ENCODE data around the gene OLFML2A. TPM values are rescaled to one million over a fixed set of nuclear protein-coding genes. Genes with fewer than 3 reads are reported as not detected.

OLFML2A gene
- total and polyA plus RNA-seq, 2 donors from 2014 or later: 5.1 to 12.2 TPM

DNA sequence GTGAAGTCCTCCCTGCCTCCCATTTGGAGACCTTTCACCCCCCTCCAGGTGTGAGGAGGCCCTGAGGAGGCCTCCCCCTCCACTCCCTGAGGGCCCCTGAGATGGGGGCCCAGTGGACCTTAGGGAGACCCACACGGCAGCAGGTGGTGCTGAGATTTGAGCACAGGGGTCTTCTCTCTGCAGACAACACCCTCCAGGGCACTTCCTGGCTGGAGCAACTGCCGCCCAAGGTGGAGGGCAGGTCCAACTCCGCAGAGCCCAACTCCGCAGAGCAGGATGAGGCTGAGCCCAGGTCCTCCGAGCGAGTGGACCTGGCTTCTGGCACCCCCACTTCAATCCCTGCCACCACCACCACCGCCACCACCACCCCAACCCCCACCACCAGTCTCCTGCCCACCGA is 27.0 kb downstream of the OLFML2A start:
- no peaks in the 10 kb centered on the region for H3K27me3 ChIP-seq (ENCODE audit: control insufficient read depth, insufficient read depth, low read length)
- FAIRE-seq (no peak), DNase-seq (no peak)
- no peaks in the 10 kb centered on the region for H3K36me3 ChIP-seq (ENCODE audit: control insufficient read depth in 2 of 3, insufficient read depth in 3 of 3, low read length in 3 of 3)
- no peaks in the 10 kb centered on the region for H3K9me3 ChIP-seq (ENCODE audit: control insufficient read depth in 2 of 3, insufficient read depth in 1 of 3, low read length in 3 of 3)
- H3K4me1 ChIP-seq (ENCODE audit: control insufficient read depth in 2 of 3, insufficient read depth in 2 of 3, low read depth in 1 of 3, low read length in 3 of 3): peaks cover 0 to 11% (median 0%) of the 10 kb centered on the region in 3 donors
- intact Hi-C loops (cut with DNase I): no loop called here
- TF ChIP-seq, protein P1, sequence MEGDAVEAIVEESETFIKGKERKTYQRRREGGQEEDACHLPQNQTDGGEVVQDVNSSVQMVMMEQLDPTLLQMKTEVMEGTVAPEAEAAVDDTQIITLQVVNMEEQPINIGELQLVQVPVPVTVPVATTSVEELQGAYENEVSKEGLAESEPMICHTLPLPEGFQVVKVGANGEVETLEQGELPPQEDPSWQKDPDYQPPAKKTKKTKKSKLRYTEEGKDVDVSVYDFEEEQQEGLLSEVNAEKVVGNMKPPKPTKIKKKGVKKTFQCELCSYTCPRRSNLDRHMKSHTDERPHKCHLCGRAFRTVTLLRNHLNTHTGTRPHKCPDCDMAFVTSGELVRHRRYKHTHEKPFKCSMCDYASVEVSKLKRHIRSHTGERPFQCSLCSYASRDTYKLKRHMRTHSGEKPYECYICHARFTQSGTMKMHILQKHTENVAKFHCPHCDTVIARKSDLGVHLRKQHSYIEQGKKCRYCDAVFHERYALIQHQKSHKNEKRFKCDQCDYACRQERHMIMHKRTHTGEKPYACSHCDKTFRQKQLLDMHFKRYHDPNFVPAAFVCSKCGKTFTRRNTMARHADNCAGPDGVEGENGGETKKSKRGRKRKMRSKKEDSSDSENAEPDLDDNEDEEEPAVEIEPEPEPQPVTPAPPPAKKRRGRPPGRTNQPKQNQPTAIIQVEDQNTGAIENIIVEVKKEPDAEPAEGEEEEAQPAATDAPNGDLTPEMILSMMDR (IDR thresholded peaks at IDR 0.05; ENCODE audit: borderline replicate concordance, extremely low read depth, insufficient read depth): no peak
- H3K27ac ChIP-seq (ENCODE audit: low read depth in 2 of 2, low read length in 2 of 2): no peak overlapping the region
- no peak overlapping the region for H3K4me3 ChIP-seq (ENCODE audit: low read length in 3 of 3)
- no peak overlapping the region for H3K9ac ChIP-seq (ENCODE audit: low read length in 3 of 3)

DNA sequence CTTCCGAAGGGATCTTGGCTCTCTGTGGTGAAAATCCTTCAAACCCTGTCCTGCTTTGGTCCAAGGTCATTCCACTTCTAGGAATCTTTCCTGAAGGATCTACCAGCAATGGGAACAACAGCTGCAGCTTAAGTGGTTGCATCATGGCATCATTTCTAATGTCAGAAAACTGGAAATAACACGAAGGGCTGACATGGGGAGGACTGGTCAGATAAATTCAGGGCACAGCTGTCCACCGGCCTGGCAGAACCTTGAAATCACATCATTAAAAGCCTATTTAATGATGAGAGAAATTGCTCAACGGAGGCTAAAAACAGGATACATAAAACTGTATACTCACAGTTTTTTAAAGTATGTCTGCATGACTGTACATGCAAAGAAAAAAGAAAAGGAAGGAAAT is 28.3 kb downstream of the OLFML2A start:
- intact Hi-C loops (cut with DNase I): no loop called here

DNA sequence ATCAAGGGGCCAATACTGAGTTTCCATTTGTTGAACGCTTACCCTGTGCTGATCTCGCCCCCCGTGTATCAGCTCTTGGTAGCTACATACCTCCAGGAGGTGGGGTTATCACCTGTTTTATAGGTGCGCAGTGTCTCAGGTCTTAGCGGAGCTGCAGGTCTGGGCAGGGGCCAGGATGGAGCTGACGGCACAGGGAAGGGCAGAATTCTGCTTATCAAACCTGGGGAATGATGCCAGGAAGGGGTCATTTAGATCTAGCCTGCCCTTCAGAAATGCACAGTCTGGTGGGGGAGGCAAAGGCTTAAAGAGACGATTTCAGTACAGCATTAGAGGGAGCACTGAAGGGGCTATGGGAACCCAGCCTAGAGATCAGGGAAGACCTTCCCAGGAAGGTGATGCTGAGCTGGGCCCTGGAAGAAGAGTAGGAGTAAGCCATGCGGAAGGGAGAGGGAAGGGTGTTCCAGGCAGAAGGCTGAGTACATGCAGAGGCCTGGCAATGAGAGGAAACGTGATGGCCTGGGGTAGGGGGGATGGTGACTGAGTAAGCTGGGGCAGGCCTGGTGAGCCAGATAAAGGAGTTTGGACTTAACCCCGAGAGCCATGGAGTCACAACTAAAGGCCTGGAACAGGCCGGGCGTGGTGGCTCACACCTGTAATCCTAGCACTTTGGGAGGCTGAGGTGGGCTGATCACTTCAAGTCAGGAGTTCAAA is 31.5 kb downstream of the OLFML2A start:
- no peak overlapping the region for H3K4me3 ChIP-seq (ENCODE audit: low read length in 3 of 3)

More for the DNA sequence above, 28.3 kb downstream of the OLFML2A start:
- H3K4me3 ChIP-seq (ENCODE audit: low read length in 3 of 3): no peak overlapping the region
- TF ChIP-seq, protein P1 (IDR thresholded peaks at IDR 0.05; ENCODE audit: borderline replicate concordance, extremely low read depth, insufficient read depth): no peak
- H3K27me3 ChIP-seq (ENCODE audit: control insufficient read depth, insufficient read depth, low read length): no peaks in the 10 kb centered on the region
- H3K4me1 ChIP-seq (ENCODE audit: control insufficient read depth in 2 of 3, insufficient read depth in 2 of 3, low read depth in 1 of 3, low read length in 3 of 3): peaks cover 0 to 3% (median 0%) of the 10 kb centered on the region in 3 donors
- FAIRE-seq (no peak), DNase-seq (no peak)
- no peak overlapping the region for H3K27ac ChIP-seq (ENCODE audit: low read depth in 2 of 2, low read length in 2 of 2)
- H3K9me3 ChIP-seq (ENCODE audit: control insufficient read depth in 2 of 3, insufficient read depth in 1 of 3, low read length in 3 of 3): no peaks in the 10 kb centered on the region
- H3K9ac ChIP-seq (ENCODE audit: low read length in 3 of 3): no peak overlapping the region
- H3K36me3 ChIP-seq (ENCODE audit: control insufficient read depth in 2 of 3, insufficient read depth in 3 of 3, low read length in 3 of 3): no peaks in the 10 kb centered on the region

More for the DNA sequence above, 31.5 kb downstream of the OLFML2A start:
- TF ChIP-seq, protein P1 (IDR thresholded peaks at IDR 0.05; ENCODE audit: borderline replicate concordance, extremely low read depth, insufficient read depth): no peak
- FAIRE-seq: no peak
- Histone ChIP-seq H3K27me3 (ENCODE audit: control insufficient read depth, insufficient read depth, low read length) (no peaks in the 10 kb centered on the region), H3K27ac (ENCODE audit: low read depth in 2 of 2, low read length in 2 of 2) (no peak overlapping the region), H3K9me3 (ENCODE audit: control insufficient read depth in 2 of 3, insufficient read depth in 1 of 3, low read length in 3 of 3) (no peaks in the 10 kb centered on the region), H3K4me1 (ENCODE audit: control insufficient read depth in 2 of 3, insufficient read depth in 2 of 3, low read depth in 1 of 3, low read length in 3 of 3) (no peaks in the 10 kb centered on the region), H3K9ac (ENCODE audit: low read length in 3 of 3) (no peak overlapping the region), H3K36me3 (ENCODE audit: control insufficient read depth in 2 of 3, insufficient read depth in 3 of 3, low read length in 3 of 3) (no peaks in the 10 kb centered on the region)
- intact Hi-C loops (cut with DNase I): no loop called here
- DNase-seq: no peak

Measured in kidney (tissue), 14 donors.